Measurements from ENCODE around the gene MEF2A.
"Not testable (repeated sequence)": the region's sequence is repeated elsewhere in the genome, so short reads cannot be mapped to it uniquely, and the experiment has no call there.

MEF2A gene

GRCh38 chr15:99645951-99646350 lies 80.2 kb downstream of the MEF2A start:
- no peak for DNase-seq (ENCODE audit: low read depth in 2 of 2)

GRCh38 chr15:99651023-99651807 lies 85.4 kb downstream of the MEF2A start:
- no peak for DNase-seq (ENCODE audit: low read depth in 2 of 2)

DNA sequence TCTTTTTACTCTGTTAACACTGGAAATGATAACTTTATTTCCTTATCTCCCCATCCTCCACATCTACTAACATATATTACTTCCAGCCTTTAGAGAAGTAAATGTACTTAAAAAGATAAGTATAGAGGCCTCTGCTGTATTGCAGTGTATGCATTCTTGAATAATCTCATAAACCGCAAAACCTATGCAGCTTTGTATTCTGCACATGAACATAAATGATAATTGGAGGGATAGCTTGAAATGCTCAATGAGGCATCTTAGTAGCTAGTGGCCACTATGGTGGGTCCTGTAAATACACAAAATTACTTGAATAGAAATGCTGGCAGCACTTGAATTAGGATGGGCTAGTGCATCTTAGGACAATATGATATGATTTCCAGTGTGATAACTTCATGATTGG lies 90.4 kb downstream of the MEF2A start:
- no peak for DNase-seq (ENCODE audit: low read depth in 2 of 2)

- DNase-seq (ENCODE audit: low read depth in 2 of 2) = no peak
These were observed 92.2 kb downstream of the MEF2A start for GRCh38 chr15:99657996-99658395.

- DNase-seq (ENCODE audit: low read depth in 2 of 2) = no peak
These were observed 97.1 kb downstream of the MEF2A start for GRCh38 chr15:99662903-99663302.

- not testable (repeated sequence) for DNase-seq (ENCODE audit: low read depth in 2 of 2)
These were observed 100.3 kb downstream of the MEF2A start for GRCh38 chr15:99666073-99666472.

DNA sequence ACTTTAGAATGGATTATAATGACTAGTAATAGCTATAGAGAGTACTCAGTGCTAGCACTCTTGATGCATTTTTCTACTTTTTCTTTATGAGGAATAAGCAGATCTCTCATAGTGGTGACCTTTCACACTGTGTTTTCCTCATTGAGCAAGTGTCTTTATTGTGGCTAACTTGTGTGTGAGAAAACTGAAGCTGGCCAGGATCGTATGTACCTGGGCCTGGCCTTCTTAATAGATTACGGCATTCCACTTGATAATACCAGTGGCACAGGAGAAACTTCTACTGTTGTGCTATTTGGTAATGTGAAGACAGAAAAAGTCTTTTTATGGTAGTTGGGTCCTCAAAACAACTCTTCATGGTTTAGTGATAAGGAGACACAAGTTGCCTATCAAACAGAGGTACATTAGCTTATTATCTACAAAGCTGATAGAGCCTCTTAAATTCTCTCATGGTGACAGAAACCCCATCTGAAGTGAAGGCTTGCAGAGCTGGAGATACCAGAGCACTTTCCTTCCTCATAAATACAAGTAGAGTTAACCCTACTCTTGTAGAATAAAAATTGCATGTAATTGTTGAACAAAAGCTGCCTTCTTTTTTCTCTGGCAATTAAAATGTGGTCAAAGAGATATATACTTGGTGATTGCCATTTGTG lies 102.9 kb downstream of the MEF2A start:
- no peak for DNase-seq (ENCODE audit: low read depth in 2 of 2)

- no peak for DNase-seq (ENCODE audit: low read depth in 2 of 2)
These were observed 103.5 kb downstream of the MEF2A start for GRCh38 chr15:99669250-99669649.

DNA sequence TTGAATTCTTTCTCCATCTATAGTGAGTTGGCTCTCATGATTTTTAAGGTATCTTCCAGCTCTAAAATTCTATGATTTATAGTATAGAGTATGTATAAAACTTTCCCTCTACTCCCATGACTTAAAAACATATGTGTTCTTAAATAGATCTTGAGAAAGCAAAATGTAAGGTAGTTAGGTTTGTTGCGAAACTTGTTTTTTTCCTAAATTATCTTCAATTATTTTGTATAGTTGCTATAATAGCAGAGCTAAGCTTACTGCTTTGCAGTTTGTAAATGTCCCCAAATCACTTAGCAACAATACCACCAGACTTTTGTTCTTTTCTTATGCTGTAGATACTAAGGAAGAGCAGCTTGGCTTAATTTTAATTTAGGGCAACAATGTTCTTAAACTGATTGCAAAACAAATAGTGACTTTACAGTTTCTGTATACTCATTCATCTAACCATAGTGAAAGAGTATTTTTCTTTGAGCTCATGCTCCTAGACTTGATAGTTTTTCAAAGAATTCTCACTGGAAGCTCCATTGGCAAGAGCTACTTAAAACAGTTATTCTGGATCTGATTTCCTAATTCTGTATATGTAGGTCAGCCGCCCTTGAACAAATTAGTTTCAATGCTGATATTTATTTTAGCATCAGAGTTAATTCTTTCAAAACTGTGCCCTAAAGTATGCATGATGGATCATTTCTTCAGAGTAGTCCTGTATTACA lies 106.3 kb downstream of the MEF2A start:
- no peak for DNase-seq (ENCODE audit: low read depth in 2 of 2)

- DNase-seq (ENCODE audit: low read depth in 2 of 2) = no peak
These were observed 107.3 kb downstream of the MEF2A start for GRCh38 chr15:99673111-99673510.

- no peak for DNase-seq (ENCODE audit: low read depth in 2 of 2)
These were observed 108.5 kb downstream of the MEF2A start for GRCh38 chr15:99674279-99674678.

GRCh38 chr15:99677540-99678134 lies 111.9 kb downstream of the MEF2A start:
- DNase-seq (ENCODE audit: low read depth in 2 of 2) = no peak

DNA sequence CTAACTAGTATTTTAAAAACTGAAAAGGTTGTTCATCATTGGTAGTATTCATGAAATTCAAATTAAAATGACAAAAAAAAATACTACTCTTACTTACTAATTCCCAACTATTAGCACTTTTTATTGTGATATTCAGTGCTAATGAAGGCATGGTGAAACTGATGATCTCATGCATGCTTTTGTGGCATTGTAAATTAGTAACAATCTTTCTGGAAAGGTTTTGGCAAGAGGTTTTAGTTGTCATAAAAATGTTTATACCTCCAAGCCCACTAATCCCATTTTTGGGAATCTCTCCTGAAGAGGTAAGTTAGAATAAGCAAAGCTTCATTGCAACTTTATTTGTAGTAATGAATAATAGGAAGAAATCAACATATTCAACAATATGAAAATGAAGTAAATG lies 114.5 kb downstream of the MEF2A start:
- DNase-seq (ENCODE audit: low read depth in 2 of 2) = no peak

DNA sequence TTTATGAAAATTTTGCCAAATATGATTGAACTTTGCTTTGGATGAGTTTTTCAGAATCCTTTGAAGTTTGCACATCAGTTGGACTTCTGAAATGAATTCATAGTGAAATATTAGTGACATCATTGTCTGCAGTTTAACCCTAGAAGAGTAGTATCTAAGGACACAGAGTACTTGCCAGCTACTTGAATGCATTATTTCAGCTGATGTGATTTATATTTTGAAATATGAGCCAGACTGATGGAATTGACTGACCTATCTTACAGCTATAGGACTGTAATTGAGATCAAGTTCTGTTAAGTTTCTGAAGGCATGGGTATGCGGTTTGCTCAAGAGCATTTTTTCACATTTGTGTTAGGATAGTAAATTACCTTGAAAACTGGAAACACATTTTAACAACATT lies 116.2 kb downstream of the MEF2A start:
- no peak for DNase-seq (ENCODE audit: low read depth in 2 of 2)

GRCh38 chr15:99682455-99682854 lies 116.7 kb downstream of the MEF2A start:
- no peak for DNase-seq (ENCODE audit: low read depth in 2 of 2)

- DNase-seq (ENCODE audit: low read depth in 2 of 2) = no peak
These were observed 117.4 kb downstream of the MEF2A start for GRCh38 chr15:99683000-99683670.

DNA sequence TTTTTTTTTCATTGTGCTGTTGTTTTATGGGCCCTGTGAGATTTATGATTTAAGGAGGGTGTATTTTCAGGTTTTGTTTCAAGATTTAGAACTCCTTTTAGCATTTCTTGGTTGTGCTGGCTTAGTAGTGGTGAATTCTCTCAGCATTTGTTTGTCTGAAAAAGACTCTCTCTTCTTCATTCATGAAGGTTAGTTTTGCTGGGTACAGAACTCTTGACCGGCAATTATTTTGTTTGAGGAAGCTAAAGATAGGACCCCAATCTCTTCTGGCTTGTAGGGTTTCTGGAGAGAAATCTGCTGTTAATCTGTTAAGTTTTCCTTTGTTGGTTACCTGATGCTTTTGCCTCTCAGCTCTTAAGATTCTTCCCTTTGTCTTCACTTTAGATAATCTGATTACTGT lies 120.5 kb downstream of the MEF2A start:
- no peak for DNase-seq (ENCODE audit: low read depth in 2 of 2)

DNA sequence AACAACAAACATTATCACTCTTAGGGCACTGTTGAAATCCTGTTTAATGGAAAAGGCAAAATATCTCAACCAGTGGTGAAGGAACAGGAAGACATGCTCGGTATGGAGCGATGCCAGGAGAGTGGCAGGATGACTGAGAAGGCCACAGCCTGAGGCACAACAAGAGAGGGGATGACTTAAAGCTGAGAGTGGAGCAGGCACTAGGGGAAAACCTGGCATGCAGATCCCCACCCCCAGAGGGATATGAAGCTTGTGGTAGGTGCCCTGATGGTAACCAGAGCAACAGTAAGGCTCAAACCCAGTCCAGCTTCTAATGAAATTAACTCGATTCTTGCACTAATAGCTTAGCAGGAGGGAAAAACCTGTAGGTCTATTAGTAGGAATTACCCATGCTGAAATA lies 127.0 kb downstream of the MEF2A start:
- no peak for DNase-seq (ENCODE audit: low read depth in 2 of 2)

DNA sequence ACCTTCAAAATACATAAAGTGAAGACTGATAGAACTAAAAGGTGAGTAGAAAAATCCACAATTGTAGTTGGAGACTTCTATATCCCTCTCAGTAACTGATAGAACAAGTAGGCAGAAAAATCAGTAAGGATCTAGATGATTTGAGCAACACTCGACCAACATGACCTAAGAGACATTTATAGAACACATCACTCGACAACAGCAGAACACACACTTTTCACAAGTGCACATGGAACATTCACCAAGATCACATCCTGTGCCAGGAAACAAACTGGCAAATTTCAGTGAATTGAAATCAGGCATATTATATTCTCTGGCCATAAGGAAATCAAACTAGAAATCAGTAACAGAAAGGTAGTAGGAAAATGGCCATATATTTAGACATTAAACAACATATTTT lies 130.3 kb downstream of the MEF2A start:
- no peak for DNase-seq (ENCODE audit: low read depth in 2 of 2)

DNA sequence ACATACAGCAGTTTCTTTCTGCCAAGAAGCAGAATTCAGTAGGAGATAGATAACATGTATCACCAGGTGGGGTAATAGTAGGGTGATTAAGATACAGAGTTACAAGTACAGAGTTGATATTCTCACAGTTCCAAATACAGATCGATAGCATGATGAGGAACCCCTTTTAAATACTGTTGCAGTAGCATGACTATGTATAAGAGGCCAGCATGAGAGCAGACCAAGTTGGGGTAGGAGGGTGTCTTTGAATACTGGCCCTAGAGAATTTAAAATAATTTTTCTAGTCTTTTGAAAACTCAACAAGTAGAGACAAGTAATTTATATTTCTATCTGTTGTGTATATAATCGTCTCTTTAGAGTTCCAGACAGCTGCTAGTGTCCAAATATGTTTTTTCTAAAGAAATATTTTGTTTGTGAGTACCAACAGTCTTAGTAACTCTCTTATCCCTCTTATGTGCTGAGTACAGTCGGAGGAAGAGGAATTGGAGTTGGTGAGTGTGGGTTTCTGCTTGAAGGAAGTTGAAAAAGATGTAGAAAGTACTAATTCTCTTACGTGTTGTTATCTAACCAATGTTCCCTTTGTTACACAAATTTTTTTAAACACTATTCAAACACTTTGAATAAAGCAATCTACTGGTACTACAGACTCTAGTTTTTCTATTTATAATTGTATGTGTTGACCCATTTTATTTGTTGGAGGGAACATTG lies 137.3 kb downstream of the MEF2A start:
- DNase-seq (ENCODE audit: low read depth in 2 of 2) = no peak

All from activated CD4-positive, alpha-beta T cell treated with anti-CD3 and anti-CD28 coated beads for 24 hours (primary cell).